Panc1 (cell line): ENCODE measurements around the gene PPFIA3. TPM values are rescaled to one million over a fixed set of nuclear protein-coding genes. Genes with fewer than 3 reads are reported as not detected.

ENCODE experiments used
- ATAC-seq: fragments of 200-7000 bp; cut with Tn5 transposase; 2 replicates; pipeline ENCODE4 v1.9.1; 2020; ENCODE audit warnings: mild to moderate bottlenecking, moderate library complexity
- BruUV-seq: library from RNA; stranded (reverse); fragments of 400-500 nt; replicated peaks from 2 replicates; lab custom pipeline; 2021; lab: Mats Ljungman, UMichigan
- CTCF ChIA-PET: fragments of 300-600 bp; sonication (Branson Sonifier 250); formaldehyde crosslinking; loops from one replicate; lab custom pipeline; 2022; ENCODE audit warnings: antibody characterized with exemption; lab: Charles Lee
- POLR2A ChIA-PET: fragments of 300-600 bp; sonication (Branson Sonifier 250); formaldehyde crosslinking; loops from one replicate; lab custom pipeline; 2022; ENCODE audit warnings: antibody characterized with exemption; lab: Charles Lee
- DNase-seq: peaks from one replicate; pipeline ENCODE4 v3.0.0-alpha.2; 2010; ENCODE audit warnings: low read depth, low spot score
- H3K27ac ChIP-seq: 2 replicates; pipeline ENCODE4 v1.5.1; 2011; ENCODE audit warnings: mild to moderate bottlenecking, low read length, inconsistent platforms
- H3K27me3 ChIP-seq: fragments of 200-500 bp; sonication (Bioruptor generic); 2 replicates; pipeline ENCODE4 v1.6.0; 2014; ENCODE audit warnings: low read length, inconsistent platforms; ENCODE audit not compliant: control insufficient read depth, insufficient read depth
- H3K36me3 ChIP-seq: fragments of 200-500 bp; sonication (Bioruptor generic); 2 replicates; pipeline ENCODE4 v1.5.1; 2014; ENCODE audit warnings: inconsistent platforms, mild to moderate bottlenecking, low read length, moderate library complexity; ENCODE audit not compliant: control insufficient read depth, insufficient read depth
- H3K4me1 ChIP-seq: 2 replicates; pipeline ENCODE4 v1.5.1; 2011; ENCODE audit warnings: inconsistent platforms, mild to moderate bottlenecking, low read length, moderate library complexity; ENCODE audit not compliant: control insufficient read depth, insufficient read depth
- H3K4me3 ChIP-seq, 2 experiments: 2 replicates each; pipeline ENCODE4 v1.5.1; 2011 to 2012; ENCODE audit warnings: low read depth in 2 of 2, low read length in 2 of 2, mild to moderate bottlenecking in 2 of 2, inconsistent platforms in 1 of 2, moderate library complexity in 1 of 2
- H3K9me3 ChIP-seq: fragments of 200-500 bp; sonication (Bioruptor generic); 2 replicates; pipeline ENCODE4 v1.5.1; 2014; ENCODE audit warnings: low read depth, mild to moderate bottlenecking, inconsistent platforms, low read length, moderate library complexity; ENCODE audit not compliant: control insufficient read depth, insufficient read depth
- CTCF ChIP-seq: fragments of 450-650 bp; IDR thresholded peaks from 2 replicates; pipeline ENCODE4 v1.5.1; 2017; ENCODE audit warnings: mild to moderate bottlenecking
- POLR2AphosphoS5 ChIP-seq: IDR thresholded peaks from 2 replicates; pipeline ENCODE4 v1.6.1; 2012; ENCODE audit warnings: mild to moderate bottlenecking, low read depth, low read length, moderate library complexity
- REST ChIP-seq, 2 experiments: IDR thresholded peaks; 2 replicates each; pipeline ENCODE4 v1.6.1; 2011 to 2012; ENCODE audit warnings: low read depth in 2 of 2, control low read depth in 1 of 2, low read length in 1 of 2, mild to moderate bottlenecking in 1 of 2, moderate library complexity in 1 of 2; ENCODE audit not compliant: insufficient read depth in 1 of 2
- SIN3A ChIP-seq: IDR thresholded peaks from 2 replicates; pipeline ENCODE4 v1.6.1; 2012; ENCODE audit warnings: low read depth, mild to moderate bottlenecking, low read length, moderate library complexity, borderline replicate concordance; ENCODE audit not compliant: insufficient read depth
- TCF7L2 ChIP-seq: IDR thresholded peaks from 2 replicates; pipeline ENCODE4 v1.6.1; 2011; ENCODE audit warnings: mild to moderate bottlenecking, low read depth, low read length, inconsistent platforms
- in situ Hi-C: cut with HindIII; loops from 2 replicates; pipeline ENCODE4 v1.10.0; 2016; ENCODE audit warnings: low sequenced_read_pairs, low pct_unique_long_range_greater_than_20kb
- intact Hi-C: fragments of 100-400 bp; cut with micrococcal nuclease; formaldehyde crosslinking; loops from one replicate; pipeline ENCODE4 v1.10.0; 2022; ENCODE audit not compliant: unreplicated experiment
- total RNA-seq: library from RNA; stranded (reverse); gene quantifications from one replicate; pipeline ENCODE4 v1.2.1, GENCODE V29; 2021; ENCODE audit not compliant: unreplicated experiment

Gene PPFIA3
- total RNA-seq, 1 experiment from 2014 or later, result 21.7 TPM

- in situ Hi-C loops (no loop called here), intact Hi-C loops (no loop called here)
- H3K27me3 ChIP-seq, result no peaks in the 10 kb centered on the region
- no peak overlapping the region for H3K4me3 ChIP-seq
- no peaks in the 10 kb centered on the region for H3K4me1 ChIP-seq
- TF ChIP-seq TCF7L2 (no peak), REST (IDR thresholded peaks at IDR 0.05; ENCODE audit: insufficient read depth in 1 of 2, low read depth in 2 of 2, low read length in 1 of 2) (no peak), POLR2AphosphoS5 (no peak), SIN3A (no peak), CTCF (no peak)
- no peaks in the 10 kb centered on the region for H3K36me3 ChIP-seq
- POLR2A ChIA-PET, result no interaction called here
- H3K27ac ChIP-seq, result no peak overlapping the region
- no TSS peak for BruUV-seq
- DNase-seq (no peak), ATAC-seq (no peak)
- H3K9me3 ChIP-seq, result no peaks in the 10 kb centered on the region
- CTCF ChIA-PET, result no interaction called here
Observed at GRCh38 chr19:49140951-49141350, 21.6 kb downstream of the PPFIA3 start.

GRCh38 chr19:49141352-49141751 lies 22.0 kb downstream of the PPFIA3 start:
- intact Hi-C loops, result no loop called here
- Histone ChIP-seq H3K4me3 (no peak overlapping the region), H3K9me3 (no peaks in the 10 kb centered on the region), H3K36me3 (no peaks in the 10 kb centered on the region), H3K4me1 (no peaks in the 10 kb centered on the region), H3K27me3 (no peaks in the 10 kb centered on the region), H3K27ac (no peak overlapping the region)
- ATAC-seq, result no peak
- no peak for DNase-seq
- no TSS peak for BruUV-seq
- no peak for TF ChIP-seq CTCF
- no peak for TF ChIP-seq REST (IDR thresholded peaks at IDR 0.05; ENCODE audit: insufficient read depth in 1 of 2, low read depth in 2 of 2, low read length in 1 of 2)
- no peak for TF ChIP-seq SIN3A
- TF ChIP-seq TCF7L2, result no peak
- no peak for TF ChIP-seq POLR2AphosphoS5
- in situ Hi-C loops, result no loop called here
- CTCF ChIA-PET, result no interaction called here
- POLR2A ChIA-PET, result no interaction called here
